NOMO-1 treated with DMSO at 0.1 percent for 48 hours (cell line): ENCODE results near the gene CLBA1.
"Not testable (repeated sequence)": the region's sequence is repeated elsewhere in the genome, so short reads cannot be mapped to it uniquely, and the experiment has no call there.

Source experiments
- DNase-seq: peaks from one replicate; lab custom pipeline; 2025; ENCODE audit not compliant: unreplicated experiment; lab: John Stamatoyannopoulos, UW

CLBA1 gene

DNA sequence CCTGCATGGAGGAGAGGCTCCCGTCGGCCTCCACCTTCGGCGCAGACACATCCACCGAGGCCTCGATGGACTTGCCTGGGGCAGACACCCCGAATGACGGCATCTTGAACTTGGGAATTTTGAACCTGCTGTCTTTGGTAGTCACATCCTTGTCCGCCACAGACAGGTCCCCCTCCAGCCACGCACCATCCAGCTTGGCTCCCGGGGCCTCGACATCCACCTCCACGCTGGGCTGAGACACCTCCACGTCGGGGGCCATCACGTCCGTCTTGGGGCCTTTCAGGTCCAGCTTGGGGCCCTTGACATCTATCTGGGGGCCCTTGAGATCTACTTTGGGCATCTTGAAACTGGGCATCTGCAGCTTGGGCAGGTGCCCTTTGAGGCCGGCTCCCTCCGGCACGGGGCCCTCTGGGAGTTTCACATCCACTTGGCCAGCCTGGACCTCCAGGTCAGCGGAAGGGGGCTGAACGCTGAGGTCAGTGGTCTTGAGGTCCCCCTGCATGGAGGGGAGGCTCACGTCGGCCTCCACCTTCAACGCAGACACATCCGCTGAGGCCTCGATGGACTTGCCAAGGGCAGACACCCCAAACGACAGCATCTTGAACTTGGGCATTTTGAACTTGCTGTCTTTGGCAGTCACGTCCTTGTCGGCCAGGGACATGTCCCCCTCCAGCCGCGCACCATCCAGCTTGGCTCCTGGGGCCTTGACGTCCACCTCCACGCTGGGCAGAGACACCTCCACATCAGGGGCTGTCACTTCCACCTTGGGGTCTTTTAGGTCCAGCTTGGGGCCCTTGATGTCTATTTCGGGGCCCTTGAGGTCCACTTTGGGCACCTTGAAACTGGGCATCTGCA is 37.5 kb upstream of the CLBA1 start:
- not testable (repeated sequence) for DNase-seq

DNA sequence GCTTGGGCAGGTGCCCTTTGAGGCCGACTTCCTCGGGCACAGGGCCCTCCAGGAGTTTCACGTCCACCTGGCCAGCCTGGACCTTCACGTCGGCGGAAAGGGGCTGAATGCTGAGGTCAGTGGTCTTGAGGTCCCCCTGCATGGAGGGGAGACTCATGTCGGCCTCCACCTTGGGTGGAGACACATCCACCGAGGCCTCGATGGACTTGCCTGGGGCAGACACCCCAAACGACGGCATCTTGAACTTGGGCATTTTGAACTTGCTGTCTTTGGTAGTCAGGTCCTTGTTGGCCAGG is 36.9 kb upstream of the CLBA1 start:
- DNase-seq, result no peak

DNA sequence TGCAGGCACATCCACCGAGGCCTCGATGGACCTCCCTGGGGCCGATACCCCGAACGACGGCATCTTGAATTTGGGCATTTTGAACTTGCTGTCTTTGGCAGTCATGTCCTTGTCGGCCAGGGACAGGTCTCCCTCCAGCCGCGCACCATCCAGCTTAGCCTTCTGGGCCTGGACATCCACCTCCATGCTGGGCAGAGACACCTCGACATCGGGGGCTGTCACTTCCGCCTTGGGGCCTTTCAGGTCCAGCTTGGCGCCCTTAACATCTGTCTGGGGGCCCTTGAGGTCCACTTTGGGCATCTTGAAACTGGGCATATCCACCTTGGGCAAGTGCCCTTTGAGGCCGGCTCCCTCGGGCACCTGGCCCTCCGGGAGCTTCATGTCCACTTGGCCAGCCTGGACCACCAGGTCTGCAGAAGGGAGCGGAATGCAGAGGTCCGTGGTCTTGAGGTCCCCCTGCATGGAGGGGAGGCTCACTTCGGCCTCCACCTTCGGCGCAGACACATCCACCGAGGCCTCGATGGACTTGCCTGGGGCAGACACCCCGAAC is 36.1 kb upstream of the CLBA1 start:
- DNase-seq, result not testable (repeated sequence)

DNA sequence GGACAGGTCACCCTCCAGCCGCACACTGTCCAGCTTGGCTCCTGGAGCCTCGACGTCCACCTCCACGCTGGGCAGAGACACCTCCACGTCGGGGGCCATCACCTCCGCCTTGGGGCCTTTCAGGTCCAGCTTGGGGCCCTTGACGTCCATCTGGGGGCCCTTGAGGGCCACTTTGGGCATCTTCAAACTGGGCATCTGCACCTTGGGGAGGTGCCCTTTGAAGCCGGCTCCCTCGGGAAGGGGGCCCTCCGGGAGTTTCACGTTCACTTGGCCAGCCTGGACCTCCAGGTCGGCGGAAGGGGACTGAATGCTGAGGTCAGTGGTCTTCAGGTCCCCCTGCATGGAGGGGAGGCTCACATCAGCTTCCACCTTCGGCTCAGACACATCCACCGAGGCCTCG is 35.6 kb upstream of the CLBA1 start:
- DNase-seq, result no peak

DNA sequence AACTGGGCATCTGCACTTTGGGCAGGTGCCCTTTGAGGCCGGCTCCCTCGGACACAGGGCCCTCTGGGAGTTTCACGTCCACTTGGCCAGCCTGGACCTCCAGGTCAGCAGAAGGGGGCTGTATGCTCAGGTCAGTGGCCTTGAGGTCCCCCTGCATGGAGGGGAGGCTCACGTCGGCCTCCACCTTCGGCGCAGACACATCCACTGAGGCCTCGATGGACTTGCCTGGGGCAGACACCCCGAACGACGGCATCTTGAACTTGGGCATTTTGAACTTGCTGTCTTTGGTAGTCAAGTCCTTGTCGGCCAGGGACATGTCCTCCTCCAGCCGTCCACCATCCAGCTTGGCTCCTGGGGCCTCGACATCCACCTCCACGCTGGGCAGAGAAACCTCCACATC is 34.9 kb upstream of the CLBA1 start:
- DNase-seq, result not testable (repeated sequence)

- DNase-seq, result not testable (repeated sequence)
These were observed 33.5 kb upstream of the CLBA1 start for GRCh38 chr14:104951863-104952657.

- no peak for DNase-seq
These were observed 32.5 kb upstream of the CLBA1 start for GRCh38 chr14:104953097-104953496.

- DNase-seq, result no peak
These were observed 31.5 kb upstream of the CLBA1 start for GRCh38 chr14:104953896-104954656.

- DNase-seq, result no peak
These were observed 30.7 kb upstream of the CLBA1 start for GRCh38 chr14:104954746-104955395.

DNA sequence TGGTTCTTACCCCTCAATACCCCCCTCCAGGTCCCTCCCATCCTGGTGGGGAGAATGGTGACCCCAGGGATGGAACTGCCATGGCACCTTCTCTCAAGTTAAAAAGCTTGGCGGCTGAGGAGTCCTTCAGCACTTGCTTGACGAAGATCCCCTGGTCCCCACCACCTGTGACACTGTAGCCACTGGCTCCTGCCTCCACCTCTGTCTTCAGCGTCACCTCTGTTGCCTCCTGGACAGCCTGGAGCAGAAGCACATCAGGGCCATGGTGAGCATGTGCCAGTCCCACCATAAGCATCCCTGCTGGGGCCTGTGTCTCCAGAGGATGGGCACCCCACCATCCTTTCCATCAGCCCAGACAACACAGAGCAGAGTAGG is 30.2 kb upstream of the CLBA1 start:
- no peak for DNase-seq

- DNase-seq, result no peak
These were observed 29.2 kb upstream of the CLBA1 start for GRCh38 chr14:104956290-104956890.

- DNase-seq, result no peak
These were observed 28.2 kb upstream of the CLBA1 start for GRCh38 chr14:104957146-104958113.

DNA sequence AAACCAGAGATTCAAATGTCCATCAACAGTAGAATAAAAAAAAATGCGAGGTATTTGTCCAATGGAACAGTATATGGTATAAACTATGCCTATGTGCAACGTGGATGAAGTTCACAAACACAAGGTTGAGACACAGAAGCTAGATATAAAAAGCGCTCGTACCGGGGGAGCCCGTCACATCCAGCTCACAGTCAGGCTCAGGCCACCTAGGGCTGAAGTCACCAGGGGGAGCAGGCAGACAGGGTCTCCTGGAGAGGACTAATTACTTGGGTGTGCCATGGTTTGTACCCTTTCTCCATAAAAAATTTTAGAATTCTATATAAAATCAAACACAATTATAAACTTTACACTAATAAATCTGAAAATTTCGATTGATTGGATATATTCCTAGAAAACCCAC is 21.0 kb upstream of the CLBA1 start:
- DNase-seq, result no peak

- DNase-seq, result no peak
These were observed 19.9 kb upstream of the CLBA1 start for GRCh38 chr14:104965561-104966231.

- no peak for DNase-seq
These were observed 19.2 kb upstream of the CLBA1 start for GRCh38 chr14:104966261-104966865.

DNA sequence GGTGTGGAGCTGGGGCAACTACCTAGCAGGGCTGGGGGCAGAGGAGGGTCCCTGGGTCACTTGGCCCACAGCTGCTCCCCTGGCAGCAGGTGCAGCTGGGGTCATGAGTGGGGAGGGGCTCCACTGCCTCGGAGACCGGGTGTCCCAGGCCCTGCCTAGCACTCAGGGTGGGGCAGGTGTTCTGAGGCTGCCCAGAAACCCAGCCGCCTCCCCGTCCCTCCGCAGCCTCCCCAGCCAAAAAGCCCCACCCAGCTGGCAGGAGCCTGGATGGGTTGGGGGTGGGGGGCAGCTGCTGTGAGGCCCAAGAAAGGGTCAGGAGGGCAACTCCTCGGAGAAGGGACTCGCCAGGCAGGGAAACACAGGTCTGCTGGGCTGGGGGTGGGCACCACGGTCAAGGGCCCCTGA is 18.6 kb upstream of the CLBA1 start:
- no peak for DNase-seq

DNA sequence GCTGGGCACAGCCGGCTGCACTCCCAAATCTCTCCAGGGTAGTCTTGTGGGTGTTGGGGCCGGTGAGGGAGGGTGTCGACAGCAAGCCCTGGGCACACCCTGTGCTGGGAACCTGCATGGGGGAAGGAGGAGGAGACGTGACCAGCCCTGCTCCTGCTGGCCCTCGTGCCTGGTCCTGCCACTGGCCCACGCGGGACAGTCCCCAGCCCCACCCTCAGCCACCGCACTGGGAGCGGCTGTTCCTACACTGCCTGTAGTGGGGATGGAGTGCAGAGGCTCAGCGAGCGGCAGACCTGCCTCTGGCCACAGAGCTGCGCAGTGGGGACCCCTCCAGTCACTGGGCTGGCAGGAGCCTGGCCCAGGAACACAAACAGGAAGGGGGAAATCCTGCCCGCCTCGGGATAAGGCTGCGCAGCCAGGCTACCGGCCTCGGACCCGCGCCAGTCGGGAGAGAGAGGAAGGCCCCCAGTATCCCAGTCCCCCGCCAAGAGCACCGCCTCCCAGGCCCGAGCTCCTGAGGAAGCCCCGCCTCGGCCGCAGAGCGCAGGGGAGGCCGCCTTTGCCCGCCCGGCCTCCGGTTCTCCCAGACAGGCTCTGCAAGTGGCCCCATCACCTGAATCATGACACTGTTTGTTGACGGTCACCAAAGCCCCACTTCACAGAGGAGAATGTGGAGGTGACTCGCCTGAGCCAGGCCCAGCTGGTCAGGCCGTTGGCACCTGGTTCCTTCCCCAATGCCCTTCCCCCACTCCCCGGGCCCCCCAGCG is 18.0 kb upstream of the CLBA1 start:
- no peak for DNase-seq

DNA sequence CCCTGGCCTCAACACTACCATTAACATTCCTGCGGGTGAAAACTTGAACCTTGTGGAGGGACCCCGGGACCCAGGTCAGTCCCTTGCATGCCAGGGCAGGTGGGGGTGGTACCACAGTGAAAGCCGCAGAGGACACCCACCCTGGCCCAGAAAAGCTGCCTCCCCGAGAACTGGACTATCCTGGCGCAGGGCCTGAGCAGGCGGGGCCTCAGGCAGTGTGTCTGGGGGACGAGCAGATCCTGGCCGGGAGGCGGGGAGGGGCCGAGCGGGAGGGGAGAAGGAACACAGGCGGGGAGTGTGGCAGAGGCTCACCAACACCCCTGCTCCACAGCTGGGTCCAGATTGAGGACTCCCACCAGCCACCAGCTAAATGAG is 17.4 kb upstream of the CLBA1 start:
- DNase-seq, result no peak
